GM18870 (cell line): ENCODE data around the gene MED25.

ENCODE experiments used
- ATAC-seq: cut with Tn5 transposase; IDR thresholded peaks from one replicate; pipeline ENCODE4 v1.9.1; 2021; ENCODE audit warnings: moderate library complexity; ENCODE audit not compliant: unreplicated experiment

MED25 gene

GRCh38 chr19:49798574-49798973 is 19.5 kb upstream of the MED25 start:
- ATAC-seq: no peak

DNA sequence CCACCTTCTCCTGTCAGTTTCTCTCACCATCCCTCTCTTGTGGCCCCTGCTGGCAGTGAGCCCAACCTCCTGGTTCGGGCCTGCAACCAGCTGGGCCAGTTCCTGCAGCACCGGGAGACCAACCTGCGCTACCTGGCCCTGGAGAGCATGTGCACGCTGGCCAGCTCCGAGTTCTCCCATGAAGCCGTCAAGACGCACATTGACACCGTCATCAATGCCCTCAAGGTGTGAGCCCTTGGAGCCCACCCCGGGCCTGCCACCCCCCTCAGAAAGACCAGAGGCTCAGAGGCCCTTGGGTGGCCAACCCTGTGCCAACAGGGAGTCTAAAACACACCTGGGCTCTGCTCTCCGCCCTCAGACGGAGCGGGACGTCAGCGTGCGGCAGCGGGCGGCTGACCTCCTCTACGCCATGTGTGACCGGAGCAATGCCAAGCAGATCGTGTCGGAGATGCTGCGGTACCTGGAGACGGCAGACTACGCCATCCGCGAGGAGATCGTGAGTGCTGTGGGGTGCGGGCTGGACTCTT is 18.8 kb upstream of the MED25 start:
- no peak for ATAC-seq

- ATAC-seq: no peak
Observed at GRCh38 chr19:49799798-49800376, 18.2 kb upstream of the MED25 start.

DNA sequence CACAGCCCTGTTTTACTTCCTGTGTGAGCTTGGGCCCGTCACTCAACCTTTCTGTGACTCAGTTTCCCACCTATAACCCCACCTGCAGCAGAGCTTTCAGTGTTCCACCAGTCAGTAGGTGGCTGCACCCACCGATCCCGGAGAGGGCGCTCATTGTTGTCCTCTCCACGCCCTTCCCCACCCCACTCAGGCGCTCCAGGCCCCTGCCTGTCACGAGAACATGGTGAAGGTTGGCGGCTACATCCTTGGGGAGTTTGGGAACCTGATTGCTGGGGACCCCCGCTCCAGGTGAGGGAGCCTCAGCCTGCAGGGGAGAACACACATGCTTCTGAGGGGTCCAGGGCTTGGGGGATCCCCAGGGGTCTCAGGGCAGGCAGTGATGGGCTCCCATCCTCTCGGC is 17.3 kb upstream of the MED25 start:
- ATAC-seq: no peak

DNA sequence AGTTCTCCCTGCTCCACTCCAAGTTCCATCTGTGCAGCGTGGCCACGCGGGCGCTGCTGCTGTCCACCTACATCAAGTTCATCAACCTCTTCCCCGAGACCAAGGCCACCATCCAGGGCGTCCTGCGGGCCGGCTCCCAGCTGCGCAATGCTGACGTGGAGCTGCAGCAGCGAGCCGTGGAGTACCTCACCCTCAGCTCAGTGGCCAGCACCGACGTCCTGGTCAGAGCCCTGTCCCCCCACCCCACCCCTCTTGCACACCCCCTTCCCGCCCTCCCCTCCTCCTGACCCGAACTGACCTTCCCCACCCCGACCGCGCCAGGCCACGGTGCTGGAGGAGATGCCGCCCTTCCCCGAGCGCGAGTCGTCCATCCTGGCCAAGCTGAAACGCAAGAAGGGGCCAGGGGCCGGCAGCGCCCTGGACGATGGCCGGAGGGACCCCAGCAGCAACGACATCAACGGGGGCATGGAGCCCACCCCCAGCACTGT is 16.6 kb upstream of the MED25 start:
- ATAC-seq: no peak

GRCh38 chr19:49801966-49802661 is 16.0 kb upstream of the MED25 start:
- no peak for ATAC-seq

- no peak for ATAC-seq
Observed at GRCh38 chr19:49802836-49803528, 15.1 kb upstream of the MED25 start.

DNA sequence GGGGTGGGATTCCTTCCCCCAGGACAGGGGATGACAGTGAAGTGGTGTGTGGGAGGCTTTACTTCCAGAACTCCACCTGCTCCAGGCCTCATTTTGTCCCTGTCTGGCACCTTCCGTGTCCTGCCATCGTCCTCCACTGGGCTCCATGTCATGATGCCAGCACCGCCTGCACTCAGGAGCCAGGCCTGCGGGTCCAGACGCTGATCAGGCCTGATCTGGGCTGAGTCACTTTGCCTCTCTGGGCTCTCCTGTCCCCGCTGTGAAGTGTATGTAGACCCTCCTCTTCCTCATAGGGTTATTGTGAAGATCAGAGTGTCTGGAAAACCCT is 14.6 kb upstream of the MED25 start:
- ATAC-seq: no peak

DNA sequence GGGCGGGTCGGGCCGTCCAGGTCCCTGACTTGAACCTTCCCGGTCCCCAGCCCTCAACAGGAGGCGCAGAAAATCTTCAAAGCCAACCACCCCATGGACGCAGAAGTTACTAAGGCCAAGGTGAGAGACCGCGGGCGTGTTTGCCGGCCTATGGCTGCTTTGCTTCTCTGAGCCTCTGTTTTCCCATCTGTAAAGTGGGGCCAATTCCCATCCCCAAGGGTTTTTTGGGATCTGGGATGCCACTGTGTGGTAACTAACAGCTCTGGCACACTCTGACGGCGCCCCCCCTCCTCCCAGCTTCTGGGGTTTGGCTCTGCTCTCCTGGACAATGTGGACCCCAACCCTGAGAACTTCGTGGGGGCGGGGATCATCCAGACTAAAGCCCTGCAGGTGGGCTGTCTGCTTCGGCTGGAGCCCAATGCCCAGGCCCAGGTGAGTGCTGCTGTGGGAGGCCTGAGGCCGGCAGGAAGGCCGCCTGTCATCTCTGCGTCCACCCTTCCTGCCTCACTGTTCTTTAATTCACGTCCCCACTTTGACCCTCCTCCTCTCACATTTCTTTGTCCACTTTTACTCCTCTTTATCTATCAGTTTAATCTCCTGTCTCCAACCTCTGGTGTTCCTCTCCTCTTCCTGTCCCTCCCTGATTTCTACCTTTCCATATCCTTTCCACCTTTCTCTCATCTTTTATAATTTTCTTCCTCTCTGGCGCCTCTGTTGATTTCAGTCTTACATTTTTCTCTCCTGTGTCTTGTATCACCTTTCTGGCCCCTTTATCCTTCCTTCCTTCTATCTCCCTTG is 12.1 kb upstream of the MED25 start:
- no peak for ATAC-seq

DNA sequence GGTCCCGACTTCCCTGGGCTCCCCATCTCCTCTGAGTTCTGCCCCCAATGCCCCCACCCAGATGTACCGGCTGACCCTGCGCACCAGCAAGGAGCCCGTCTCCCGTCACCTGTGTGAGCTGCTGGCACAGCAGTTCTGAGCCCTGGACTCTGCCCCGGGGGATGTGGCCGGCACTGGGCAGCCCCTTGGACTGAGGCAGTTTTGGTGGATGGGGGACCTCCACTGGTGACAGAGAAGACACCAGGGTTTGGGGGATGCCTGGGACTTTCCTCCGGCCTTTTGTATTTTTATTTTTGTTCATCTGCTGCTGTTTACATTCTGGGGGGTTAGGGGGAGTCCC is 11.5 kb upstream of the MED25 start:
- no peak for ATAC-seq

- ATAC-seq: no peak
Observed at GRCh38 chr19:49807058-49807903, 10.8 kb upstream of the MED25 start.

GRCh38 chr19:49807904-49808675 is 10.0 kb upstream of the MED25 start:
- ATAC-seq: no peak

GRCh38 chr19:49808711-49809159 is 9.4 kb upstream of the MED25 start:
- no peak for ATAC-seq

DNA sequence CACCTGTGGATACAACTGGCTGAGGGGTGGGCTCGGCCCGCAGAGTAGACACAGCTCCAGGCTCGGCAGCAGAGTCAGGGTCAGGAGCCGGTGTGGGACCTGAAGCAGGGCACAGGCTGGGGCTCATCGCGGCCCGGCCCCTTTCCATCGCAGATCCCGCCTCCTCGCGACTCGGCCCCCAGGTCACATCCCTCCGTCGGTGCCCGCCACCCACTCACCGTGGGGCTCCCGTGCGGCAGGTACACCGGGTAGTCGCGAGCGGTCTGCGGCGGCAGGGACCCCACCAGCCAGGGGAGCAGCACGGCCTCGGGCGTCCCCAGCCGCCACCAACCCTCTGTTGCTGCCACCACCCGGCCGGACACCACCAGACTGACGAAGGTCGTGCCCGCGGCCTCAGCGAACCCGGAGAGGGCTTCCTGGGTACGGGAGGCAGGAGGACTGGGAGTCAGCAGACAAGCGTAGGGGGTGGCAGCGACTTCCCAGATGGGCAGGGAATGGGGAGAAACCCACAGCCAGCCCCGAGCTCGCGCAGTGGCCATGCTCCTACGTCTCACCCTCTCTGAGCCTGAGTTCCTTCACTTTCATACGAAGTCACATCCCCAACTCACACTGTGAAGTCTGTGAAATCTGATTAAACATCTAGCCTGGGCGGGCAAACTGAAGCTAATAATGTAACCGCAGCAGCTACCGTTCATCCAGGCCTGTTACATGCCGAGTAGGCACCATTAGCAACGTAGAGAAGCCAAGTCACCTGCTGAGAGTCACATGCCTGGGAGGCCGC is 8.7 kb upstream of the MED25 start:
- no peak for ATAC-seq

- no peak for ATAC-seq
Observed at GRCh38 chr19:49809941-49810389, 8.1 kb upstream of the MED25 start.

GRCh38 chr19:49811328-49811727 is 6.8 kb upstream of the MED25 start:
- no peak for ATAC-seq

DNA sequence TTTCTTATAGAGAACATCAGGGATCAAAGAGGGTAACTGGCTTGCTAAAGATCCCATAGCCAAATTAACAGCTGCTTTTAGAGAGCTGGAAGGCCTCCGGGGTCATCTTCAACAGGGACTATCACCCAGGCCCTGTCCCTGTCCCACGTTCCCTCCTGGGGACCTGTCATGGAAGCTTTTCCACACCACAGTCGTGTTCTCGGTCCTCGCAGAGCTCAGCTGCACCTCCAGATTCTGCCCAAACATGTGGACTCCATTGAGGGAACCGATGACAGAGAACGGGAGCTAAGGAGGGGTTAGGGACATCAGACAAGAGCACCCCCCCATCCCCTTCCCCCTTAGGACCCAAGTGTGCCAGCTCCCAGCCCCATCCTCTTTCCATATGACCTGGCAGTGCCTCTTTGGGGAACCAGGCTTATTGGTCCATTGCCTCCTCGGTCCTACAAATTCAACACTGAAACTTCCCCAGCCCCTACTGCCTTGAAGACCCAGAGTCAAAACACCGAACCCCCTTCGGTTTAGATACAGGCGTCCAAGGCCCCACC is 5.6 kb upstream of the MED25 start:
- no peak for ATAC-seq
